ENCODE results near the gene CERS2. TPM values are rescaled to one million over a fixed set of nuclear protein-coding genes. Genes with fewer than 3 reads are reported as not detected.

The CERS2 gene
- total RNA-seq, 3 donors from 2014 or later, result 121 to 131 (median 128) TPM

GRCh38 chr1:150992626-150993025 lies 18.0 kb upstream of the CERS2 start:
- TF ChIP-seq POLR2A (IDR thresholded peaks at IDR 0.05), result no peak
- TF ChIP-seq CTCF (IDR thresholded peaks at IDR 0.05), result no peak
- H3K4me1 ChIP-seq, result no peaks in the 10 kb centered on the region
- H3K36me3 ChIP-seq, result no peaks in the 10 kb centered on the region
- intact Hi-C loops (cut with DNase I; ENCODE audit: low total_unique reads), result no loop called here
- DNase-seq (ENCODE audit: low spot score in 2 of 2), result no peak
- H3K27ac ChIP-seq, result no peak overlapping the region
- H3K27me3 ChIP-seq, result no peaks in the 10 kb centered on the region
- no peaks in the 10 kb centered on the region for H3K9me3 ChIP-seq
- no peak overlapping the region for H3K4me3 ChIP-seq

- TF ChIP-seq CTCF (IDR thresholded peaks at IDR 0.05) (no peak), POLR2AphosphoS5 (IDR thresholded peaks at IDR 0.05) (no peak), POLR2A (IDR thresholded peaks at IDR 0.05) (no peak)
- H3K9me3 ChIP-seq, result no peaks in the 10 kb centered on the region
- no peak overlapping the region for H3K4me3 ChIP-seq
- H3K4me1 ChIP-seq, result no peaks in the 10 kb centered on the region
- DNase-seq (ENCODE audit: low spot score in 2 of 2), result no peak
- intact Hi-C loops (cut with DNase I; ENCODE audit: low total_unique reads), result no loop called here
- H3K27me3 ChIP-seq, result no peaks in the 10 kb centered on the region
- no peak overlapping the region for H3K27ac ChIP-seq
- no peaks in the 10 kb centered on the region for H3K36me3 ChIP-seq
These were observed 13.3 kb upstream of the CERS2 start for GRCh38 chr1:150987924-150988323.

GRCh38 chr1:150985179-150985825 lies 10.7 kb upstream of the CERS2 start:
- Histone ChIP-seq H3K27ac (no peak overlapping the region), H3K4me1 (peaks cover 6% of the 10 kb centered on the region in 2 donors), H3K36me3 (no peaks in the 10 kb centered on the region), H3K9me3 (no peaks in the 10 kb centered on the region), H3K4me3 (no peak overlapping the region), H3K27me3 (no peaks in the 10 kb centered on the region)
- TF ChIP-seq POLR2A (IDR thresholded peaks at IDR 0.05), result no peak
- TF ChIP-seq CTCF (IDR thresholded peaks at IDR 0.05), result no peak
- no peak for TF ChIP-seq POLR2AphosphoS5 (IDR thresholded peaks at IDR 0.05)
- no peak for DNase-seq (ENCODE audit: low spot score in 2 of 2)
- intact Hi-C loops (cut with DNase I; ENCODE audit: low total_unique reads), result no loop called here

GRCh38 chr1:150981805-150982712 lies 7.4 kb upstream of the CERS2 start, which contains the start of gene ANXA9:
Gene ANXA9 (plus strand): TSS chr1:150982292. CDS start chr1:150983106, 814 bp downstream.
- Histone ChIP-seq H3K27me3 (no peaks in the 10 kb centered on the region), H3K36me3 (no peaks in the 10 kb centered on the region), H3K27ac (peak within 1 kb of the TSS; percentile 58 to 68), H3K4me3 (peak within 1 kb of the TSS in 1 of 3 donors; percentile 36), H3K9me3 (no peaks in the 10 kb centered on the region), H3K4me1 (peaks cover 6% of the 10 kb centered on the region in 2 donors)
- DNase-seq (ENCODE audit: low spot score in 2 of 2), result no peak
- no peak for TF ChIP-seq CTCF (IDR thresholded peaks at IDR 0.05)
- no peak for TF ChIP-seq POLR2AphosphoS5 (IDR thresholded peaks at IDR 0.05)
- no peak for TF ChIP-seq POLR2A (IDR thresholded peaks at IDR 0.05)
- intact Hi-C loops (cut with DNase I; ENCODE audit: low total_unique reads), result loop anchor here (5.0 kb wide), 1 partner anchor 860 kb away; no protein-coding TSS in a partner anchor
